ENCODE data around the gene CENPF.

DNA sequence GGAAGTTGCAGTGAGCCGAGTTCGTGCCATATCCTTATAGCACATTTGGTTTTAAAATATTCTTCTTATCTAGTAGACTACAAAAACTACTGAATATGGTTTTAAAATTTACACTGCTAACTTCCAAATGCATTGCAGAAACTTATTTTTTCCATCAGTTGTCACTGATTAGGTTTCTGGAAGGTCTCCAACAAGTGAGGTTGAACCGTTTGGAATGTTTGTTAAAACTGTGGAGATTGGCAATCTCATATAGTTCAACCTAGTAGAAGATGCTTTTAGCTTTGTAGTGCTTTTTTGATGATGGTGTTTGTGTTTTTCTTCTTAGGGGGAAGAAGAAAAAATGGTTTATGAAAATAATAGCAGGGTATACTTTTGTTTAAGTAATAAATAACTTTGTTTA, 12.9 kb downstream of the CENPF start:
- TF ChIP-seq CTBP1 (IDR thresholded peaks at IDR 0.05; ENCODE audit: borderline replicate concordance) (no peak), FOXK2 (IDR thresholded peaks at IDR 0.05) (no peak), FOXA1 (IDR thresholded peaks at IDR 0.05) (no peak), HDGF (IDR thresholded peaks at IDR 0.05; ENCODE audit: borderline replicate concordance) (no peak), ZNF384 (IDR thresholded peaks at IDR 0.05) (no peak), TARDBP (IDR thresholded peaks at IDR 0.05) (no peak), SUZ12 (IDR thresholded peaks at IDR 0.05) (no peak), L3MBTL2 (conservative IDR thresholded peaks at IDR 0.05) (no peak)
- TF ChIP-seq, protein P1, sequence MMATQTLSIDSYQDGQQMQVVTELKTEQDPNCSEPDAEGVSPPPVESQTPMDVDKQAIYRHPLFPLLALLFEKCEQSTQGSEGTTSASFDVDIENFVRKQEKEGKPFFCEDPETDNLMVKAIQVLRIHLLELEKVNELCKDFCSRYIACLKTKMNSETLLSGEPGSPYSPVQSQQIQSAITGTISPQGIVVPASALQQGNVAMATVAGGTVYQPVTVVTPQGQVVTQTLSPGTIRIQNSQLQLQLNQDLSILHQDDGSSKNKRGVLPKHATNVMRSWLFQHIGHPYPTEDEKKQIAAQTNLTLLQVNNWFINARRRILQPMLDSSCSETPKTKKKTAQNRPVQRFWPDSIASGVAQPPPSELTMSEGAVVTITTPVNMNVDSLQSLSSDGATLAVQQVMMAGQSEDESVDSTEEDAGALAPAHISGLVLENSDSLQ (IDR thresholded peaks at IDR 0.05) = no peak
